GM12865 (cell line): ENCODE results near the gene ADGRF1.

ENCODE experiments used
- DNase-seq: peaks from one replicate; pipeline ENCODE4 v3.0.0; 2010; ENCODE audit warnings: low read depth
- H3K4me3 ChIP-seq: 2 replicates; pipeline ENCODE4 v1.5.1; 2011; ENCODE audit warnings: mild to moderate bottlenecking, low read depth, low read length, control low read depth
- CTCF ChIP-seq: IDR thresholded peaks from 2 replicates; pipeline ENCODE4 v1.5.1; 2011; ENCODE audit warnings: low read length, control low read depth, low read depth, inconsistent platforms; ENCODE audit not compliant: insufficient read depth; ENCODE audit errors: missing control alignments

The ADGRF1 gene

GRCh38 chr6:46961232-46961631 is 80.9 kb downstream of the ADGRF1 start:
- H3K4me3 ChIP-seq = no peak overlapping the region
- DNase-seq = peak; percentile 25
- TF ChIP-seq CTCF = no peak

- DNase-seq = no peak
- TF ChIP-seq CTCF = no peak
- H3K4me3 ChIP-seq = no peak overlapping the region
Observed at GRCh38 chr6:46959419-46959818, 82.7 kb downstream of the ADGRF1 start.

DNA sequence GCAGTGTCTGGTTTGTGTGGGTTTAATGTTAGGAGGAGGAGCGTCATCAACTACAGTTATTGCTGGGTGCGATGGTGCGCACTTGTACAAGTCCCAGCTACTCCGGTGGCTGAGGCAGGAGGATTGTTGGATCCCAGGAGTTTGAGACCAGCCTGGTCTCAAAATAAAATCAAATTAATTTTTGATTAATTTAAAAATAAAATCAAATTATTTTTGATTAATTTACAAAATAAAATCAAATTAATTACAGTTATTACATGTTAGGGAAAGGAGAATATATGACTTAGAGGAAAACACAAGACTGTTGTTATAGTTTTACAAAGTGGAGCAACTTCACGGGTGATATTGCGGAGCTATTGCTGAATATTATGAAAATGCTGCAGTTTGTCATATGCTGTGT is 85.7 kb downstream of the ADGRF1 start:
- no peak for DNase-seq
- TF ChIP-seq CTCF = no peak
- no peak overlapping the region for H3K4me3 ChIP-seq

GRCh38 chr6:46954837-46955451 is 87.2 kb downstream of the ADGRF1 start:
- TF ChIP-seq CTCF = no peak
- DNase-seq = no peak
- no peak overlapping the region for H3K4me3 ChIP-seq

GRCh38 chr6:46953921-46954320 is 88.2 kb downstream of the ADGRF1 start:
- TF ChIP-seq CTCF = no peak
- no peak for DNase-seq
- no peak overlapping the region for H3K4me3 ChIP-seq

DNA sequence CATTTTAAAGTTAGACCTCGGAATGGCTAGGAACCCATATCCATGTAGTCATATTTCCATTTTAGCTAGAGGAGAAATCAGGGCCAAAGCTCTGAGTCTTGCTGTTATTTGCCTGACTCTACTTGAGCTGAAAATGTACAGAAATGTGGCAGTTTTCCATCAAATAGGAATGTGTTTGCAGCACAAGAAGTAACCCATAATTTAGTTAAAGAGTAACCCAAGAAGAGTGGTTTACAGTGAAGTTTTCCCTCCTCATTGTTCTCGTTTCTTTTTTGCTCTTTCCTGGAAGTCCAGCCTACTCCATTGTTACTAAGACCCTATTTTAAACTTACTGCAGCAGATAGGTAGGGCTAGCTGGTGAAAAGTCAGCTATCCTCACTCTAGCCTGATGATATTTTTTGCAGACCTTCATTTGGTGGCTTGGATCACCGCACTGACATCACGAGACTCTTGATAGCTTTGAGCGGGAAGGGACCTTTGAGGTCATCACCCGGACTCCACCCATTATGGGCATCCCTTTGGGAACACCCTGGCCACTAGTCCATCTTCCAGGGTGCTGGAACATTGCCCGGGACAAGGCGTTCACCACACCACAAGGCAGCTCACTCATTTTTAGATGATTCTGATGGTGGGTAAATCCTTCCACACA is 92.4 kb downstream of the ADGRF1 start:
- TF ChIP-seq CTCF = no peak
- no peak for DNase-seq
- H3K4me3 ChIP-seq = no peak overlapping the region

GRCh38 chr6:46948699-46949098 is 93.4 kb downstream of the ADGRF1 start:
- no peak for TF ChIP-seq CTCF
- H3K4me3 ChIP-seq = no peak overlapping the region
- DNase-seq = no peak
